Stimulated activated CD8-positive, alpha-beta memory T cell treated with anti-CD3 and anti-CD28 coated beads, Interleukin-7, amount 100 ng/mL, for 1 hour (primary cell): Measurements from ENCODE around the gene ARHGAP33.
"Not testable (repeated sequence)": the region's sequence is repeated elsewhere in the genome, so short reads cannot be mapped to it uniquely, and the experiment has no call there.

Experiments used
- DNase-seq, 2 donors: peaks; one replicate each; pipeline ENCODE4 v3.0.0-alpha.2; 2020; ENCODE audit warnings: low read depth in 2 of 2

Gene ARHGAP33

DNA sequence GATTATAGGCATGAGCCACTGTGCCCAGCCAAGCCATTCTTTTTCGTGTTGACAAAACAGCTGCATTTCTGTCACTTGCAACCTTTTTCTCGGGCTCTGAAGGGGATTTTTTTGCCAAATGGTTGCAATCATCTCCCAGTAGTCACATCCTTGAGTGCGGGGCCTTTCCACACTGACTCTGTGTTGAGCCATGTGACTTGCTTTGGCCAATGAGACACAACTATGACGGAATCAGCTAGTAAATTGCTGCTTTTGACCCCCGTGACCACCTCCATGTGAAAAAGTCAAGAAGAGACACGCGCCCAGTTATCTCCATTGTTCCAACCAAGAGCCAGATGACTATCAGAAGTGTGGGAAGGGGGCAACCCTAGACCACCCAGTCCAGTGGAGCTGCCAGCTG lies 58.6 kb downstream of the ARHGAP33 start:
- DNase-seq = no peak

DNA sequence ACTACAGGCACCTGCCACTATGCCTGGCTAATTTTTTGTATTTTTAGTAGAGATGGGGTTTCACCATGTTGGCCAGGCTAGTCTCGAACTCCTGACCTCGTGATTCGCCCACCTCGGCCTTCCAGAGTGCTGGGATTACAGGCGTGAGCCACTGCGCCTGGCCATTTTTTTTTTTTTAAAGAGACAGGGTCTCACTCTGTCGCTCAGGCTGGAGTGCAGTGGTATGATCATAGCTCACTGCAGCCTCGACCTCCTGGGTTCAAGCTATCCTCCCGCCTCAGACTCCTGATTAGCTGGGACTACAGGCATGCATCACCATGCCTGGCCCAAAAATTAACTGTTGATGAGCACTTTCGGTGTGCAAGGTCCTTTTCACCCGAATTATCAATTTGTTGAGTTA lies 60.7 kb downstream of the ARHGAP33 start:
- DNase-seq = not testable (repeated sequence)
